Measurements from ENCODE around the gene FADS3. TPM values are rescaled to one million over a fixed set of nuclear protein-coding genes. Genes with fewer than 3 reads are reported as not detected.

The FADS3 gene
- total and polyA plus RNA-seq, 2 of the 13 experiments (the other 11 are each of a cell fraction or from before 2014, with no cell fraction given), result 13.4 to 23.2 TPM

GRCh38 chr11:61832207-61832606, 59.1 kb downstream of the FADS3 start:
- no peaks in the 10 kb centered on the region for H3K9me3 ChIP-seq (ENCODE audit: low read length)
- ChIA-PET CTCF (ENCODE audit: low intra/inter-chr PET ratio, low total read pairs) (no interaction called here), POLR2A (no interaction called here)
- ATAC-seq (no peak), FAIRE-seq (no peak), DNase-seq (ENCODE audit: low spot score) (no peak)
- H4K20me1 ChIP-seq (ENCODE audit: insufficient read depth, low read length), result no peaks in the 10 kb centered on the region
- no peak overlapping the region for H3K4me2 ChIP-seq (ENCODE audit: low read depth, low read length)
- H3K9ac ChIP-seq (ENCODE audit: insufficient read depth, low read depth, low read length), result no peak overlapping the region
- H3K79me2 ChIP-seq (ENCODE audit: insufficient read depth, low read length), result peaks cover 33% of the 10 kb centered on the region
- no peak overlapping the region for H3K4me3 ChIP-seq (replicated peaks in 1 of 3; ENCODE audit: insufficient read depth in 1 of 3, low read depth in 2 of 3, low read length in 3 of 3)
- no peaks in the 10 kb centered on the region for H3K36me3 ChIP-seq (replicated peaks in 1 of 2; ENCODE audit: control insufficient read depth in 1 of 2, insufficient read depth in 2 of 2, low read length in 2 of 2)
- H3K4me1 ChIP-seq (ENCODE audit: insufficient read depth, low read length), result peaks cover 34% of the 10 kb centered on the region
- intact Hi-C loops (cut with micrococcal nuclease; ENCODE audit: unreplicated experiment) (no loop called here), in situ Hi-C loops (cut with HindIII; ENCODE audit: extremely low pct_ligation_motif_present, low pct_unique_long_range_greater_than_20kb) (no loop called here)
- no peaks in the 10 kb centered on the region for H3K27me3 ChIP-seq (ENCODE audit: control insufficient read depth in 1 of 2, insufficient read depth in 2 of 2, low read length in 2 of 2)
- no peak overlapping the region for H3K27ac ChIP-seq (ENCODE audit: extremely low read length, insufficient read depth, low read length)
- TF ChIP-seq ZNF878 (CRISPR knock-in tag; IDR thresholded peaks at IDR 0.05), result no peak
- TF ChIP-seq ELF3 (CRISPR knock-in tag; IDR thresholded peaks at IDR 0.05), result no peak
- no peak for TF ChIP-seq ZC3H13 (CRISPR knock-in tag; IDR thresholded peaks at IDR 0.05)
- TF ChIP-seq ZBTB4 (CRISPR knock-in tag; IDR thresholded peaks at IDR 0.05; ENCODE audit: borderline replicate concordance), result no peak
- TF ChIP-seq TBX2 (CRISPR knock-in tag; IDR thresholded peaks at IDR 0.05; ENCODE audit: borderline replicate concordance), result no peak
- no peak for TF ChIP-seq BRD4 (CRISPR knock-in tag; IDR thresholded peaks at IDR 0.05)
- TF ChIP-seq MATR3 (CRISPR knock-in tag; IDR thresholded peaks at IDR 0.05), result no peak
- TF ChIP-seq ZNF547 (CRISPR knock-in tag; IDR thresholded peaks at IDR 0.05), result no peak
- no peak for TF ChIP-seq KDM5A (IDR thresholded peaks at IDR 0.05; ENCODE audit: borderline replicate concordance, low read length)
- TF ChIP-seq NFATC3 (CRISPR knock-in tag; IDR thresholded peaks at IDR 0.05), result no peak
- no peak for TF ChIP-seq ZFP91 (CRISPR knock-in tag; IDR thresholded peaks at IDR 0.05; ENCODE audit: borderline replicate concordance)
- no peak for TF ChIP-seq ZSCAN9 (CRISPR knock-in tag; IDR thresholded peaks at IDR 0.05; ENCODE audit: borderline replicate concordance)
- TF ChIP-seq BCL3 (CRISPR knock-in tag; IDR thresholded peaks at IDR 0.05), result no peak
- no peak for TF ChIP-seq MXD1 (CRISPR knock-in tag; IDR thresholded peaks at IDR 0.05)
- TF ChIP-seq ZBTB14 (CRISPR knock-in tag; IDR thresholded peaks at IDR 0.05), result no peak
- TF ChIP-seq ZNF207 (IDR thresholded peaks at IDR 0.05; ENCODE audit: borderline replicate concordance), result no peak
- no peak for TF ChIP-seq NFYB (CRISPR knock-in tag; IDR thresholded peaks at IDR 0.05)
- no peak for TF ChIP-seq KAT8 (CRISPR knock-in tag; IDR thresholded peaks at IDR 0.05)
- BruUV-seq (replicated peaks), result no TSS peak
- no peak overlapping the region for H2AFZ ChIP-seq (ENCODE audit: low read length)
- 94% methylated on average over 3 of the region's 4 CpGs for WGBS (ENCODE audit: low lambda C conversion rate)
